HepG2 (cell line): ENCODE measurements around the gene ZNF575. TPM values are rescaled to one million over a fixed set of nuclear protein-coding genes. Genes with fewer than 3 reads are reported as not detected.

Experiments used
- AGO1 ChIP-seq: fragments of 200-400 bp; formaldehyde crosslinking; IDR thresholded peaks from 2 replicates; pipeline ENCODE4 v1.6.1; 2017; ENCODE audit warnings: mild to moderate bottlenecking, low read depth, low read length, moderate library complexity; ENCODE audit not compliant: poor library complexity, severe bottlenecking
- AKAP8 ChIP-seq: sonication (generic); formaldehyde crosslinking; IDR thresholded peaks from 2 replicates; pipeline ENCODE4 v1.5.1; 2020; ENCODE audit warnings: mild to moderate bottlenecking, missing genetic modification reagents
- EZH2 ChIP-seq: conservative IDR thresholded peaks from 2 replicates; pipeline ENCODE4 v1.6.1; 2012; ENCODE audit warnings: mild to moderate bottlenecking, low read depth, low read length, moderate library complexity
- GABPB1 ChIP-seq: IDR thresholded peaks from 2 replicates; pipeline ENCODE4 v1.6.1; 2016; ENCODE audit warnings: mild to moderate bottlenecking, missing genetic modification reagents, moderate library complexity, missing compliant biosample characterization
- KLF11 ChIP-seq: IDR thresholded peaks from 2 replicates; pipeline ENCODE4 v1.6.1; 2016; ENCODE audit warnings: missing compliant biosample characterization
- MBNL3 ChIP-seq: fragments of 250-450 bp; sonication (Bioruptor Pico); conservative IDR thresholded peaks from 2 replicates; pipeline ENCODE4 v1.8.0; 2022; ENCODE audit warnings: mild to moderate bottlenecking, inconsistent platforms
- MEIS2 ChIP-seq: sonication (generic); formaldehyde crosslinking; IDR thresholded peaks from 2 replicates; pipeline ENCODE4 v1.9.0; 2021; ENCODE audit warnings: mild to moderate bottlenecking, missing genetic modification reagents
- SALL1 ChIP-seq: sonication (generic); formaldehyde crosslinking; IDR thresholded peaks from 2 replicates; pipeline ENCODE4 v1.8.0; 2022; ENCODE audit warnings: mild to moderate bottlenecking, missing genetic modification reagents
- TSC22D2 ChIP-seq: sonication (generic); formaldehyde crosslinking; IDR thresholded peaks from 2 replicates; pipeline ENCODE4 v1.5.1; 2020; ENCODE audit warnings: missing genetic modification reagents, mild to moderate bottlenecking, borderline replicate concordance
- ZFYVE20 ChIP-seq: sonication (generic); formaldehyde crosslinking; IDR thresholded peaks from 2 replicates; pipeline ENCODE4 v1.8.0; 2023; ENCODE audit warnings: low read depth, mild to moderate bottlenecking, moderate library complexity, missing genetic modification reagents, borderline replicate concordance
- ZNF253 ChIP-seq: sonication (generic); formaldehyde crosslinking; IDR thresholded peaks from 2 replicates; pipeline ENCODE4 v1.8.0; 2022; ENCODE audit warnings: mild to moderate bottlenecking, missing genetic modification reagents, borderline replicate concordance
- ZNF572 ChIP-seq: sonication (generic); formaldehyde crosslinking; IDR thresholded peaks from 2 replicates; pipeline ENCODE4 v1.5.1; 2020; ENCODE audit warnings: mild to moderate bottlenecking, missing genetic modification reagents
- ZNF772 ChIP-seq: sonication (generic); formaldehyde crosslinking; IDR thresholded peaks from 2 replicates; pipeline ENCODE4 v1.5.0; 2020; ENCODE audit warnings: mild to moderate bottlenecking, missing genetic modification reagents
- polyA plus RNA-seq, 8 experiments: library from polyadenylated mRNA; depleted of rRNA in 3 of 8; stranded (reverse) in 7 of 8; unstranded in 1 of 8; fragments of >200 nt; fragmentation: Illumina TruSeq in 4 of 8; extraction: Trizol in 4 of 8; gene quantifications; 2 replicates each; pipeline versions ENCODE4 v1.2.1 to v1.2.3, GENCODE V29; 2011 to 2016; ENCODE audit warnings: low read depth in 4 of 8, missing spikeins in 1 of 8, mixed read lengths in 1 of 8; ENCODE audit not compliant: insufficient read depth in 1 of 8
- total RNA-seq, 5 experiments: library from RNA; depleted of rRNA; stranded (reverse); fragments of >200 nt; fragmentation: Illumina TruSeq; extraction: Trizol; gene quantifications; 2 replicates each; pipeline ENCODE4 v1.2.3, GENCODE V29; 2016; ENCODE audit warnings: low read depth in 1 of 5
- TF ChIP-seq, protein P1 (sequence below): sonication (generic); formaldehyde crosslinking; IDR thresholded peaks from 2 replicates; pipeline ENCODE4 v1.9.0; 2022; ENCODE audit warnings: low read depth, missing genetic modification reagents
- TF ChIP-seq, protein P2 (sequence below): sonication (generic); formaldehyde crosslinking; IDR thresholded peaks from 2 replicates; pipeline ENCODE4 v1.4.0; 2020; ENCODE audit warnings: missing genetic modification reagents
- TF ChIP-seq, protein P3 (sequence below), 2 experiments: sonication (generic) in 1 of 2; formaldehyde crosslinking in 1 of 2; IDR thresholded peaks; 2 replicates each; pipeline versions ENCODE4 v1.4.0 to v1.6.1; 2016 to 2020; ENCODE audit warnings: borderline replicate concordance in 1 of 2, low read depth in 1 of 2, mild to moderate bottlenecking in 1 of 2, missing genetic modification reagents in 1 of 2
- TF ChIP-seq, protein P4 (sequence below): sonication (generic); formaldehyde crosslinking; IDR thresholded peaks from 2 replicates; pipeline ENCODE4 v1.5.1; 2020; ENCODE audit warnings: missing genetic modification reagents, mild to moderate bottlenecking, borderline replicate concordance
- TF ChIP-seq, protein P5 (sequence below): sonication (generic); formaldehyde crosslinking; IDR thresholded peaks from 2 replicates; pipeline ENCODE4 v1.4.0; 2020; ENCODE audit warnings: missing genetic modification reagents

ZNF575 gene
- total and polyA plus RNA-seq, 2 of the 13 experiments (the other 11 are each of a cell fraction or from before 2014, with no cell fraction given): 0.17 to 0.27 TPM

DNA sequence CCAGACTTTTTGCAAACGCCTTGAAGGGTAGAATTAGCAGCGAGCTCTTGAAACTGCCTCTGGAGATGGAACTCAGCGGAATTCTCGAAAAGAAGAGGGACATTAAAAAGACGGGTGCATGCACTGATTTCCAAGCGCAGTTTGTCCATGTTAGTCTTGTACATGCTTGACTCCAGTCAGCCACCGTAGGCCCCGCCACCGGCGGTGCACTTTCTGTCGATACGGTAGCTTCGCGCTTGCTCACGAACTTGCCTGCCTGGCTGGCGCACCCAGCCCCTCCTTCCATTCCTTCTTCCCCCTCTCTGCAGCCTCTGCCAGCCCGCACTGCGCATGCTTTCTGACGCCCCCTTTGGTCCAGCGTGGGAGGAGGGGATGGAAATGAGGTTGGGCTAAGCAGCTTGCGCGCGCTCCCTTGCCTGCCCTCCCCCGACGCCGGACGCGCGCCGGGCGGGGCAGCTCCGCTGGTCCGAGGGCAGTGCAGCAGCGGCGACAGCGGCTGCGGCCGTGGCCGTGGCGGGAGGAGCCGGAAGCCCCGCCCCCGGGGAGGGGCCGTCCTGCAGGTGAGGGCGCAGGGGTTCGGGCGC lies at the start of gene ZNF575 (continued):
- TF ChIP-seq, protein P1, sequence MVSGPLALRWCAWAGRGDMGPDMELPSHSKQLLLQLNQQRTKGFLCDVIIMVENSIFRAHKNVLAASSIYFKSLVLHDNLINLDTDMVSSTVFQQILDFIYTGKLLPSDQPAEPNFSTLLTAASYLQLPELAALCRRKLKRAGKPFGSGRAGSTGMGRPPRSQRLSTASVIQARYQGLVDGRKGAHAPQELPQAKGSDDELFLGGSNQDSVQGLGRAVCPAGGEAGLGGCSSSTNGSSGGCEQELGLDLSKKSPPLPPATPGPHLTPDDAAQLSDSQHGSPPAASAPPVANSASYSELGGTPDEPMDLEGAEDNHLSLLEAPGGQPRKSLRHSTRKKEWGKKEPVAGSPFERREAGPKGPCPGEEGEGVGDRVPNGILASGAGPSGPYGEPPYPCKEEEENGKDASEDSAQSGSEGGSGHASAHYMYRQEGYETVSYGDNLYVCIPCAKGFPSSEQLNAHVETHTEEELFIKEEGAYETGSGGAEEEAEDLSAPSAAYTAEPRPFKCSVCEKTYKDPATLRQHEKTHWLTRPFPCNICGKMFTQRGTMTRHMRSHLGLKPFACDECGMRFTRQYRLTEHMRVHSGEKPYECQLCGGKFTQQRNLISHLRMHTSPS (CRISPR knock-in tag): no peak
- TF ChIP-seq MEIS2 (CRISPR knock-in tag) (no peak), MBNL3 (CRISPR knock-in tag) (no peak), GABPB1 (CRISPR knock-in tag) (peak; percentile 48; the same call in 1 of the 2 replicates), ZNF253 (CRISPR knock-in tag) (no peak), SALL1 (CRISPR knock-in tag) (0 out of 2 replicates have a peak, but pooled peaks have one; percentile 38), EZH2 (no peak), AKAP8 (CRISPR knock-in tag) (0 out of 2 replicates have a peak, but pooled peaks have one; percentile 57), ZFYVE20 (no peak), KLF11 (CRISPR knock-in tag) (no peak), TSC22D2 (CRISPR knock-in tag) (no peak), ZNF572 (CRISPR knock-in tag) (no peak), ZNF772 (CRISPR knock-in tag) (no peak), AGO1 (no peak)
- TF ChIP-seq, protein P2, sequence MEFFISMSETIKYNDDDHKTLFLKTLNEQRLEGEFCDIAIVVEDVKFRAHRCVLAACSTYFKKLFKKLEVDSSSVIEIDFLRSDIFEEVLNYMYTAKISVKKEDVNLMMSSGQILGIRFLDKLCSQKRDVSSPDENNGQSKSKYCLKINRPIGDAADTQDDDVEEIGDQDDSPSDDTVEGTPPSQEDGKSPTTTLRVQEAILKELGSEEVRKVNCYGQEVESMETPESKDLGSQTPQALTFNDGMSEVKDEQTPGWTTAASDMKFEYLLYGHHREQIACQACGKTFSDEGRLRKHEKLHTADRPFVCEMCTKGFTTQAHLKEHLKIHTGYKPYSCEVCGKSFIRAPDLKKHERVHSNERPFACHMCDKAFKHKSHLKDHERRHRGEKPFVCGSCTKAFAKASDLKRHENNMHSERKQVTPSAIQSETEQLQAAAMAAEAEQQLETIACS: peak; percentile 87
- TF ChIP-seq, protein P3, sequence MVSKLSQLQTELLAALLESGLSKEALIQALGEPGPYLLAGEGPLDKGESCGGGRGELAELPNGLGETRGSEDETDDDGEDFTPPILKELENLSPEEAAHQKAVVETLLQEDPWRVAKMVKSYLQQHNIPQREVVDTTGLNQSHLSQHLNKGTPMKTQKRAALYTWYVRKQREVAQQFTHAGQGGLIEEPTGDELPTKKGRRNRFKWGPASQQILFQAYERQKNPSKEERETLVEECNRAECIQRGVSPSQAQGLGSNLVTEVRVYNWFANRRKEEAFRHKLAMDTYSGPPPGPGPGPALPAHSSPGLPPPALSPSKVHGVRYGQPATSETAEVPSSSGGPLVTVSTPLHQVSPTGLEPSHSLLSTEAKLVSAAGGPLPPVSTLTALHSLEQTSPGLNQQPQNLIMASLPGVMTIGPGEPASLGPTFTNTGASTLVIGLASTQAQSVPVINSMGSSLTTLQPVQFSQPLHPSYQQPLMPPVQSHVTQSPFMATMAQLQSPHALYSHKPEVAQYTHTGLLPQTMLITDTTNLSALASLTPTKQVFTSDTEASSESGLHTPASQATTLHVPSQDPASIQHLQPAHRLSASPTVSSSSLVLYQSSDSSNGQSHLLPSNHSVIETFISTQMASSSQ (IDR thresholded peaks at IDR 0.05; ENCODE audit: low read depth): no peak
- TF ChIP-seq, protein P3 (CRISPR knock-in tag; IDR thresholded peaks at IDR 0.05; ENCODE audit: borderline replicate concordance): no peak
- TF ChIP-seq, protein P4, sequence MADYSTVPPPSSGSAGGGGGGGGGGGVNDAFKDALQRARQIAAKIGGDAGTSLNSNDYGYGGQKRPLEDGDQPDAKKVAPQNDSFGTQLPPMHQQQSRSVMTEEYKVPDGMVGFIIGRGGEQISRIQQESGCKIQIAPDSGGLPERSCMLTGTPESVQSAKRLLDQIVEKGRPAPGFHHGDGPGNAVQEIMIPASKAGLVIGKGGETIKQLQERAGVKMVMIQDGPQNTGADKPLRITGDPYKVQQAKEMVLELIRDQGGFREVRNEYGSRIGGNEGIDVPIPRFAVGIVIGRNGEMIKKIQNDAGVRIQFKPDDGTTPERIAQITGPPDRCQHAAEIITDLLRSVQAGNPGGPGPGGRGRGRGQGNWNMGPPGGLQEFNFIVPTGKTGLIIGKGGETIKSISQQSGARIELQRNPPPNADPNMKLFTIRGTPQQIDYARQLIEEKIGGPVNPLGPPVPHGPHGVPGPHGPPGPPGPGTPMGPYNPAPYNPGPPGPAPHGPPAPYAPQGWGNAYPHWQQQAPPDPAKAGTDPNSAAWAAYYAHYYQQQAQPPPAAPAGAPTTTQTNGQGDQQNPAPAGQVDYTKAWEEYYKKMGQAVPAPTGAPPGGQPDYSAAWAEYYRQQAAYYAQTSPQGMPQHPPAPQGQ (CRISPR knock-in tag): no peak
- TF ChIP-seq, protein P5, sequence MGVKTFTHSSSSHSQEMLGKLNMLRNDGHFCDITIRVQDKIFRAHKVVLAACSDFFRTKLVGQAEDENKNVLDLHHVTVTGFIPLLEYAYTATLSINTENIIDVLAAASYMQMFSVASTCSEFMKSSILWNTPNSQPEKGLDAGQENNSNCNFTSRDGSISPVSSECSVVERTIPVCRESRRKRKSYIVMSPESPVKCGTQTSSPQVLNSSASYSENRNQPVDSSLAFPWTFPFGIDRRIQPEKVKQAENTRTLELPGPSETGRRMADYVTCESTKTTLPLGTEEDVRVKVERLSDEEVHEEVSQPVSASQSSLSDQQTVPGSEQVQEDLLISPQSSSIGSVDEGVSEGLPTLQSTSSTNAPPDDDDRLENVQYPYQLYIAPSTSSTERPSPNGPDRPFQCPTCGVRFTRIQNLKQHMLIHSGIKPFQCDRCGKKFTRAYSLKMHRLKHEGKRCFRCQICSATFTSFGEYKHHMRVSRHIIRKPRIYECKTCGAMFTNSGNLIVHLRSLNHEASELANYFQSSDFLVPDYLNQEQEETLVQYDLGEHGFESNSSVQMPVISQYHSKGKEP: no peak
